LNCAP (cell line): ENCODE data around the gene ANKRD44.

Experiments
- CTCF ChIP-seq: fragments of 450-650 bp; IDR thresholded peaks from 2 replicates; pipeline ENCODE4 v1.5.1; 2017; ENCODE audit warnings: mild to moderate bottlenecking

ANKRD44 gene

DNA sequence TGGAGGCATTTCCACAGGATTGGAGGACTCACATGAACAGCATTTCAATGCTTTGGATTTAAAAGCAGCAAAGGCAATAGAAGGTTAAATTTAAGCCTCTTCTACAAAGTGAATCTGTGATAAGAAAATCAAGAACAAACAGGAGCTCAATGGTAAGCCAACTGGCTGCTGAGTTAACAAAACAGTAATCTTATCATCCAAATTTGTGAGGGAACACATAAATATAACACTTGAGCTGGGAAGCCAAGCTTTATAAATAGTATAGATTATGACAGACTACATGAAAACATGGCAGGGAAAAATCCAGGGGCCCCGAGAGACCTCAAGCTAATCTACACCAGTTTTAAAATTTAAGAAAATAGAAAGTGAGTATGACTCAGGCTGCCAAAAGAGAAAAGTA is 275.6 kb downstream of the ANKRD44 start:
- TF ChIP-seq CTCF, result no peak

DNA sequence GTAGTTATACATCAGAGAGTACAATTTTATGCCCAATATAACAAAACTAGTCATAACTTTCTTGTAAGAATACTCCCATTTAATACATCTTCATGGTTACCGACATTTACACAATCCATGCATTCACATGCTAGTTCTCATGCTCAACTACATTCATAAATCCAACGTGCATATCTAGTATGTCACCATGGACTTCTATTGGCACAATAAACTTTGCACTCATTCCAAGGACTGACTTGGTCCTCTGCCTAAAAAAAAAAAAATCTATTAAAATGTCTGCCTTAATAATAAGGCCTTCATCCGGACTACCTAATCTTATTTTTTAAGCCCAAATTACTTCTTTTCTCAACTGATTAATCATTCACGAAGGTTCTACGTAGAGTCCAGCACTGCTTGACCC is 276.3 kb downstream of the ANKRD44 start:
- TF ChIP-seq CTCF, result no peak

DNA sequence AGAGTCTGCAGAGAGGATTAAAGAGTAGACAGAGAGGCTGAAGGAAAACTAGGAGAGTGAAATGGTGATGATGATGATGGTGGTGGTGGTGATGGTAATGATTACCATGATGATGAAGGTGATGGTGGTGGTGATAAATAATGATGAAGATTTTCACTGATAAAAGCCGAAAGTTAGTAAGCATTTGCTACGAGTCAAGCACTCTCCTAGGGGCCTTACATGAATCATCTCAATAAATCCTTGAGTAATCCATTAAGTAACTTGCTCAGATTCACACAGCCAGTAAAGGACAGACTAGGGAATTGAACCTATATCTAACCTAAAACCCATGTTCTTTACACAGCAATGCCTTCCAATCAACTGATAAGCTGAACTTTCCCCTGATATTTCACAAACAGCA is 277.4 kb downstream of the ANKRD44 start:
- TF ChIP-seq CTCF, result no peak

DNA sequence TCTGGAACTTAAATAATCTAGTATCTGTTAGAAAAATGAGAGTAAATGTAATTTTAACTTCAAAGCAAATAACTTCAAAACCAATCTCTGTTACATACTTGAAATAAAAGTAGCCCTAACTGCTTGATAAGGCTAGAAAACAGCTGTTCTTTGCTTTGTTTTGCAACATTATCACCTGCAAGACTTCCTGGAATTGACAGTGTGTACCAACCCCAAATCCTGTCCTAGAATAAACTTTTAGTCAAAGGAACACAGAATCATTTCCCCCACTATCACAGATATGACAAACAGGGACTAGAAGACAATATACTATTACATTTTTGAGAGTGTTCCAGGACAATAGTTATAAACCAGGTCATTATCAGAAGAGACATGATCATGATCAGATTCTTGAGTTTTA is 278.8 kb downstream of the ANKRD44 start:
- TF ChIP-seq CTCF, result no peak

DNA sequence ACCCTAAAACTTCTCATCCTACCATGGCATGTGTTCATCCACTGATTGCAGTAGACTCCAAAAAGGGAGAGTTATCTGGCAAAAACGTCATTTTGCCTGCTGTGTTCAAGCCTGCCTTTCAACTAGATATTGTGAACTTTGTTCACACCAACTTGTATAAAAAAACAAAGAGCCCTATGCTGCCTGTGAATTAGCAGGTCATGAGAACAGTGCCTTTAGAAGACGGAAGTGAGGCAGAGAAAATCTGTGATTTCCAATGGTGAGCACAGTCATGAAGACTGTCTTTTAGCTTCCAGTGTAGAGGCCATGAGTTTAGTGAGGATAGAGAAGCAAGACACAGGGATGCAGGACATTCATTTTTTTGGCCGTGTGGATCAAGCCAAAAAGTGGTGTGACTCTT is 280.5 kb downstream of the ANKRD44 start:
- no peak for TF ChIP-seq CTCF

- TF ChIP-seq CTCF, result no peak
Observed at GRCh38 chr2:197028633-197029032, 281.9 kb downstream of the ANKRD44 start.

DNA sequence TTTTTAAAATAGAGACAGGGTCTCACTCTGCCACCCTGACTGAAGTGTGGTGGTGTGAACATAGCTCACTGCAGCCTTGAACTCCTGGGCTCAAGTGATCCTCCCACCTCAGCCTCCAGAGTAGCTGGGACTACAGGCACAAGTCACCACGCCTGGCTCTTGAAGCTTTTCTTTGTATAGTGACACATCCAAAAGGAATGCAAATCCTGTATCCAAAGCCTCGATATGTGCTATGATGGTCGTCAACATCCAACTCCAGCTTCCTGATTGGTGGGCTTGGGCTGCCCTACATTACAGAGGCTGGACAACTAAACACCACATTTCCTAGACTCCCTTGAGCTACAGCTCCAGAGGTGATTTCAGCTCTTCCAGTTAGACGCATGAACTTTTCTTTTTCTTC is 282.4 kb downstream of the ANKRD44 start:
- no peak for TF ChIP-seq CTCF

DNA sequence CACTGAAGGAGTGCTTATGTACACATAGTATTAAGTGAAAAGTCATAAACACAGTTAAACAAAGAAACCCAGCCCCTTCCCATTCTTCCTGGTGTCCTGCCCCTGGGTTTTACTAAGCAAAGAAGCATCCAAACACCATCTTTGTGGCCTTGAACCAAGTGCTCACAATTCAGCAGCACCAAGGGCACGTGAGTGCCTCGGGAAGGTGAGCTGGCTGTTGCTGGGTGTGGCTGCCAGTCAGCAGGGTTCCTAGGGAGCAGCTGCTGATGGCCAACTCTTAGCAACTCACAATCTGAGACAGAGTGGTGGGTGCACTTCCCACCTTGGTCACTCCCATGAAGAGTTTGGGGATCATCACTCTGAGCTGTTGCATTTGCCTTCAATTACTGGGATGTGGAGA is 286.4 kb downstream of the ANKRD44 start:
- TF ChIP-seq CTCF, result no peak
